ENCODE results near the gene USP11. TPM values are rescaled to one million over a fixed set of nuclear protein-coding genes. Genes with fewer than 3 reads are reported as not detected.

USP11 gene
- polyA plus RNA-seq, 1 experiment, result 39.9 TPM

DNA sequence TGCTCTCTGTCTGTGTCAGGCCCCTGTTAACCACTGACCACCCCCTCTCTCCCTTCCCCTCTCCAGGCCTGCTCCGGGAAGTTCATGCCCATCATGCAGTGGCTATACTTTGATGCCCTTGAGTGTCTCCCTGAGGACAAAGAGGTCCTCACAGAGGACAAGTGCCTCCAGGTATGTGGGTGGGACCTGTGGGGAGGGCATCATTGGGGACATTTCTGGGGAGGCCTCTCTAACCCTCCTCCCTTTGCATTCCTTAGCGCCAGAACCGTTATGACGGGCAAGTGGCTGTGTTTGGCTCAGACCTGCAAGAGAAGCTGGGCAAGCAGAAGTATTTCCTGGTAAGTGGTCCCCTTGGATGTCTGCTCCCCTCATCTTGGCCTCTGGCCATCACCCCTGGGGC is 29.9 kb upstream of the USP11 start:
- POLR2A ChIA-PET, result no interaction called here
- CTCF ChIA-PET, result no interaction called here

DNA sequence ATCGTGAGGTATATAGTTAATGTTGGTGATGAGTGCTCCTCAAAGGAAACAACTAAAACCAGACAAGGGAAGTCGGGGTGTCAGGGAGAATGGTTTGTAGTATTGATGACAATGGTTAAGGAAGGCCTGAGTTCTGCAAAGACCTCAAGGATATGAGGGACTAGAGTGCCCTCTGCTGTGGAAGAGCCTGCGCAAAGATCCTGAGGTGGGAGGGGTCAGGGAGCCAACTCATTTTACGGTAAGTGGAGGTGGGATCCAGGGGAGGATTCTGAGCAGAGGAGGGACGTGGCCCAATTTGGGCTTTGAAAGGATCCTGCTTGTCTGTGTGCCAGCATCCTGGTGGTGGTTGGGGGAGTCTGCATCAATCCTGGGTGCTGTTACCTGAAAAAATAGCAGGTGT is 27.8 kb upstream of the USP11 start:
- POLR2A ChIA-PET, result no interaction called here
- peaks cover 49% of the 10 kb centered on the region for H3K36me3 ChIP-seq (ENCODE audit: control insufficient read depth, insufficient read depth, low read length)
- CTCF ChIA-PET, result no interaction called here

More for the DNA sequence above, 29.9 kb upstream of the USP11 start:
- DNase-seq (ENCODE audit: low read depth), result no peak
- no peak overlapping the region for H3K4me3 ChIP-seq (ENCODE audit: low read depth, low read length)
- TF ChIP-seq, protein P1, sequence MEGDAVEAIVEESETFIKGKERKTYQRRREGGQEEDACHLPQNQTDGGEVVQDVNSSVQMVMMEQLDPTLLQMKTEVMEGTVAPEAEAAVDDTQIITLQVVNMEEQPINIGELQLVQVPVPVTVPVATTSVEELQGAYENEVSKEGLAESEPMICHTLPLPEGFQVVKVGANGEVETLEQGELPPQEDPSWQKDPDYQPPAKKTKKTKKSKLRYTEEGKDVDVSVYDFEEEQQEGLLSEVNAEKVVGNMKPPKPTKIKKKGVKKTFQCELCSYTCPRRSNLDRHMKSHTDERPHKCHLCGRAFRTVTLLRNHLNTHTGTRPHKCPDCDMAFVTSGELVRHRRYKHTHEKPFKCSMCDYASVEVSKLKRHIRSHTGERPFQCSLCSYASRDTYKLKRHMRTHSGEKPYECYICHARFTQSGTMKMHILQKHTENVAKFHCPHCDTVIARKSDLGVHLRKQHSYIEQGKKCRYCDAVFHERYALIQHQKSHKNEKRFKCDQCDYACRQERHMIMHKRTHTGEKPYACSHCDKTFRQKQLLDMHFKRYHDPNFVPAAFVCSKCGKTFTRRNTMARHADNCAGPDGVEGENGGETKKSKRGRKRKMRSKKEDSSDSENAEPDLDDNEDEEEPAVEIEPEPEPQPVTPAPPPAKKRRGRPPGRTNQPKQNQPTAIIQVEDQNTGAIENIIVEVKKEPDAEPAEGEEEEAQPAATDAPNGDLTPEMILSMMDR (IDR thresholded peaks at IDR 0.05; ENCODE audit: insufficient read depth, low read depth, low read length), result no peak
- peaks cover 41% of the 10 kb centered on the region for H3K36me3 ChIP-seq (ENCODE audit: control insufficient read depth, insufficient read depth, low read length)
- H3K27me3 ChIP-seq (ENCODE audit: control insufficient read depth, insufficient read depth, low read length), result no peaks in the 10 kb centered on the region

DNA sequence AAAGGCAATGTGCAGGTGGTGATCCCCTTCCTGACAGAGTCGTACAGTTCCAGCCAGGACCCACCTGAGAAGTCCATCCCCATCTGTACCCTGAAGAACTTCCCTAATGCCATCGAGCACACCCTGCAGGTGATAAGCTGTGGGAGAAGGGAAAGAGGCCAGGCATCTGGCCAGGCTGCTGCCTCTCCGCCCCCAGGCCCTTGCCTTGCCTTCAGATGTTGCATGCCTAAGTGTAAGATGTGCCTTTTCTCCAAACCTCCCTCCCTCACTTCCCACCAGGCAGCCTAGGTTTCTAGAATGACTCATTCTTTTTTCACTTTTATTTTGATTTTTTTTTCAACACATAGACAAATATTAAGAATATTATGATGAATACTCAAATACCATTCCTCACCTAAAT is 26.5 kb upstream of the USP11 start:
- Histone ChIP-seq H3K27me3 (ENCODE audit: control insufficient read depth, insufficient read depth, low read length) (no peaks in the 10 kb centered on the region), H3K4me3 (ENCODE audit: low read depth, low read length) (no peak overlapping the region), H3K36me3 (ENCODE audit: control insufficient read depth, insufficient read depth, low read length) (peaks cover 51% of the 10 kb centered on the region)
- ChIA-PET CTCF (no interaction called here), POLR2A (no interaction called here)
- no peak for DNase-seq (ENCODE audit: low read depth)
- TF ChIP-seq, protein P1 (IDR thresholded peaks at IDR 0.05; ENCODE audit: insufficient read depth, low read depth, low read length), result no peak

More for the DNA sequence above, 27.8 kb upstream of the USP11 start:
- no peak for DNase-seq (ENCODE audit: low read depth)
- Histone ChIP-seq H3K4me3 (ENCODE audit: low read depth, low read length) (no peak overlapping the region), H3K27me3 (ENCODE audit: control insufficient read depth, insufficient read depth, low read length) (no peaks in the 10 kb centered on the region)
- TF ChIP-seq, protein P1 (IDR thresholded peaks at IDR 0.05; ENCODE audit: insufficient read depth, low read depth, low read length), result no peak

DNA sequence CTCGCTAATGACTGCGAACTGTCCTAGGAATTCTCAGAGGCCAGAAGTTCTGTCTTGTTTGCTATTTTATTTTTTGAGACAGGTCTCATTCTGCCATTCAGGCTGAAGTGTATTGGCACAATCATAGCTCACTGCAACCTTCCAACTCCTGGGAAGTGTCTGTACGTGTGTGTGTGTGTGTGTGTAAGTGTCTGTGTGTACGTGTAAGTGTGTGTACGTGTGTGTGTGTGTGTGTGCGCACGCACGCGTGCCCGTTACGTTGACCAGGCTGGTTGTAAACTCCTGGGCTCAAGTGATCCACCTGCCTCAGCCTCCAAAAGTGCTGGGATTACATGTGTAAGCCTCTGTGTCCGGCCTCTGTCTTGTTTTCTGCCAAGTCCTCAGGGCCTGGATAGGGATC is 24.7 kb upstream of the USP11 start:
- no peak overlapping the region for H3K4me3 ChIP-seq (ENCODE audit: low read depth, low read length)
- H3K27me3 ChIP-seq (ENCODE audit: control insufficient read depth, insufficient read depth, low read length), result no peaks in the 10 kb centered on the region
- POLR2A ChIA-PET, result no interaction called here
- peaks cover 45% of the 10 kb centered on the region for H3K36me3 ChIP-seq (ENCODE audit: control insufficient read depth, insufficient read depth, low read length)
- TF ChIP-seq, protein P1 (IDR thresholded peaks at IDR 0.05; ENCODE audit: insufficient read depth, low read depth, low read length), result no peak
- CTCF ChIA-PET, result no interaction called here
- DNase-seq (ENCODE audit: low read depth), result no peak

DNA sequence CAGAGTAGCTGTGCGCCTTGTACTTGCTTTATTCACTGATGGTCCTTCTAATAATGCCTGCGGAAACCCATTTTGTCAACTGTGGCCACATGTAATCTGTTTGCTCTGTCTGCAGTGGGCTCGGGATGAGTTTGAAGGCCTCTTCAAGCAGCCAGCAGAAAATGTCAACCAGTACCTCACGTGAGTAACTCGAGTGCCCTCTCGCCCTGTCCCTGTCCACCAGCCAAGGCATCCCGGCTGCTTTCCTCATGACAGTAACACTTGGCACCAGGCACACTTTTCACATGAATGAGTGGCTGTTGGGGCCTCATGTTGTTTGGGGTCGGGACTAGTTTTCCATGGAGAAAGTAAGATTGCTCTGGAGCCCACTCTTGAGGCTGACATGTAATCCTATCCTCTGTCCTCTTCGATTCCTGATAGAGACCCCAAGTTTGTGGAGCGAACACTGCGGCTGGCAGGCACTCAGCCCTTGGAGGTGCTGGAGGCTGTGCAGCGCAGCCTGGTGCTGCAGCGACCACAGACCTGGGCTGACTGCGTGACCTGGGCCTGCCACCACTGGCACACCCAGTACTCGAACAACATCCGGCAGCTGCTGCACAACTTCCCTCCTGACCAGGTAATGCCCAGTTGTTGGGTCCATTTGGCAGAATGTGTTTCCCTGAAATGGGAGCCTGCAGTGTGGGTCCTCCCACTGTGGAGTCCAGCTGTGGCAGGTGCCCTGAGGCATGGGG is 23.1 kb upstream of the USP11 start:
- Histone ChIP-seq H3K36me3 (ENCODE audit: control insufficient read depth, insufficient read depth, low read length) (peaks cover 46% of the 10 kb centered on the region), H3K27me3 (ENCODE audit: control insufficient read depth, insufficient read depth, low read length) (no peaks in the 10 kb centered on the region), H3K4me3 (ENCODE audit: low read depth, low read length) (no peak overlapping the region)
- no peak for DNase-seq (ENCODE audit: low read depth)
- POLR2A ChIA-PET, result no interaction called here
- TF ChIP-seq, protein P1 (IDR thresholded peaks at IDR 0.05; ENCODE audit: insufficient read depth, low read depth, low read length), result no peak
- CTCF ChIA-PET, result interaction anchor here (0.6 kb wide), 1 partner anchor 173 kb away, joined by 3 read pairs; no protein-coding TSS in a partner anchor

All from BJ (cell line).